H1 (cell line): ENCODE measurements around the gene IL17RA. TPM values are rescaled to one million over a fixed set of nuclear protein-coding genes. Genes with fewer than 3 reads are reported as not detected.

ENCODE experiments used
- CTCF ChIA-PET: fragments of 300-600 bp; sonication (Branson Sonifier 250); formaldehyde crosslinking; loops from one replicate; lab custom pipeline; 2021; ENCODE audit not compliant: partially characterized antibody; lab: Charles Lee
- POLR2A ChIA-PET: fragments of 300-600 bp; sonication (Branson Sonifier 250); formaldehyde crosslinking; loops from one replicate; lab custom pipeline; 2021; ENCODE audit warnings: inconsistent platforms; ENCODE audit not compliant: partially characterized antibody; lab: Charles Lee
- DNase-seq, 2 experiments: peaks; one replicate each; pipeline versions ENCODE4 v3.0.0 to v3.0.0-alpha.2; 2010 to 2022; ENCODE audit warnings: low spot score in 2 of 2, low read depth in 1 of 2, mixed read lengths in 1 of 2
- FAIRE-seq: peaks from 2 replicates; lab custom pipeline; 2011; peaks lifted over from hg19 to GRCh38; lab: Jason Lieb, UNC
- H2AFZ ChIP-seq: 2 replicates; pipeline ENCODE4 v1.8.1; 2012; ENCODE audit warnings: low read length, inconsistent platforms
- H2AK5ac ChIP-seq: 2 replicates; pipeline ENCODE4 v1.6.1; 2013; ENCODE audit warnings: low read depth, low read length
- H2BK120ac ChIP-seq: replicated peaks from 2 replicates; pipeline ENCODE3; 2013; ENCODE audit warnings: low read depth, low read length, inconsistent platforms
- H2BK12ac ChIP-seq: 2 replicates; pipeline ENCODE4 v1.6.1; 2013; ENCODE audit warnings: low read depth, low read length
- H2BK15ac ChIP-seq: 2 replicates; pipeline ENCODE4 v1.6.1; 2013; ENCODE audit warnings: low read length
- H2BK20ac ChIP-seq: 2 replicates; pipeline ENCODE4 v1.6.1; 2013; ENCODE audit warnings: low read length
- H2BK5ac ChIP-seq: 2 replicates; pipeline ENCODE4 v1.6.1; 2013; ENCODE audit warnings: low read depth, low read length
- H3K14ac ChIP-seq: 2 replicates; pipeline ENCODE4 v1.6.1; 2013; ENCODE audit warnings: inconsistent platforms; ENCODE audit not compliant: insufficient read length
- H3K18ac ChIP-seq: 2 replicates; pipeline ENCODE4 v1.6.1; 2013; ENCODE audit warnings: low read length; ENCODE audit errors: extremely low read depth
- H3K23ac ChIP-seq: 2 replicates; pipeline ENCODE4 v1.6.1; 2013; ENCODE audit warnings: inconsistent platforms; ENCODE audit not compliant: insufficient read length
- H3K23me2 ChIP-seq: 2 replicates; pipeline ENCODE4 v1.6.1; 2013; ENCODE audit warnings: low read depth, low read length
- H3K27ac ChIP-seq: 2 replicates; pipeline ENCODE4 v1.6.1; 2011; ENCODE audit warnings: low read depth, low read length, inconsistent platforms
- H3K27me3 ChIP-seq, 4 experiments: replicated peaks in 1 of 4; 1 replicate in 1 of 4; 2 replicates in 3 of 4; pipeline versions ENCODE4 v1.6.1 to v1.8.1; 2011 to 2013; ENCODE audit warnings: low read length in 3 of 4, mild to moderate bottlenecking in 3 of 4, inconsistent platforms in 2 of 4, mixed read lengths in 2 of 4, moderate library complexity in 1 of 4; ENCODE audit not compliant: control insufficient read depth in 3 of 4, insufficient read depth in 3 of 4; ENCODE audit errors: extremely low read depth in 1 of 4
- H3K36me3 ChIP-seq, 4 experiments: 2 replicates each; pipeline versions ENCODE4 v1.6.1 to v1.8.1; 2011 to 2013; ENCODE audit warnings: mild to moderate bottlenecking in 4 of 4, low read length in 3 of 4, moderate library complexity in 2 of 4, control low read depth in 1 of 4, inconsistent platforms in 1 of 4; ENCODE audit not compliant: insufficient read depth in 4 of 4, control insufficient read depth in 2 of 4
- H3K4ac ChIP-seq: replicated peaks from 2 replicates; pipeline ENCODE3; 2013; ENCODE audit warnings: low read length, low read depth, mixed read lengths, inconsistent platforms; ENCODE audit not compliant: insufficient read length
- H3K4me1 ChIP-seq, 4 experiments: replicated peaks in 1 of 4; 1 replicate in 1 of 4; 2 replicates in 3 of 4; pipeline versions ENCODE4 v1.6.1 to v1.8.1; 2011 to 2013; ENCODE audit warnings: low read length in 3 of 4, inconsistent platforms in 2 of 4, mixed read lengths in 1 of 4; ENCODE audit not compliant: insufficient read depth in 4 of 4, control insufficient read depth in 3 of 4
- H3K4me2 ChIP-seq, 2 experiments: 2 replicates each; pipeline versions ENCODE4 v1.6.1 to v1.8.1; 2011 to 2013; ENCODE audit warnings: low read depth in 2 of 2, low read length in 2 of 2, control low read depth in 1 of 2, inconsistent platforms in 1 of 2, mild to moderate bottlenecking in 1 of 2; ENCODE audit not compliant: insufficient read depth in 1 of 2
- H3K4me3 ChIP-seq, 4 experiments: fragments of 200-600, 300-600 bp in 1 of 4; sonication (generic), shearing (Covaris generic), sonication (Bioruptor Twin) in 1 of 4; 2 replicates each; pipeline versions ENCODE4 v1.5.1 to v1.8.1; 2011 to 2016; ENCODE audit warnings: low read length in 4 of 4, low read depth in 3 of 4, control low read depth in 2 of 4, inconsistent platforms in 2 of 4, mild to moderate bottlenecking in 2 of 4, mixed read lengths in 1 of 4, moderate library complexity in 1 of 4; ENCODE audit not compliant: insufficient read depth in 2 of 4; ENCODE audit errors: extremely low read depth in 1 of 4
- H3K56ac ChIP-seq: replicated peaks from 2 replicates; pipeline ENCODE3; 2013; ENCODE audit warnings: low read depth, mild to moderate bottlenecking, mixed read lengths, low read length, inconsistent platforms; ENCODE audit not compliant: insufficient read length
- H3K79me1 ChIP-seq: 2 replicates; pipeline ENCODE4 v1.6.1; 2013; ENCODE audit warnings: low read depth, low read length, control low read depth
- H3K79me2 ChIP-seq, 2 experiments: 2 replicates each; pipeline versions ENCODE4 v1.6.1 to v1.8.1; 2012 to 2013; ENCODE audit warnings: low read length in 2 of 2, mild to moderate bottlenecking in 2 of 2, inconsistent platforms in 1 of 2; ENCODE audit not compliant: insufficient read depth in 2 of 2, control insufficient read depth in 1 of 2
- H3K9ac ChIP-seq, 4 experiments: replicated peaks in 1 of 4; 1 replicate in 1 of 4; 2 replicates in 3 of 4; pipeline versions ENCODE4 v1.6.1 to v1.8.1; 2011 to 2013; ENCODE audit warnings: low read depth in 3 of 4, low read length in 3 of 4, control low read depth in 2 of 4, mild to moderate bottlenecking in 2 of 4, moderate library complexity in 2 of 4, inconsistent platforms in 1 of 4; ENCODE audit errors: extremely low read depth in 1 of 4
- H3K9me3 ChIP-seq, 2 experiments: 2 replicates each; pipeline versions ENCODE4 v1.6.1 to v1.8.1; 2012 to 2013; ENCODE audit warnings: mild to moderate bottlenecking in 2 of 2, moderate library complexity in 2 of 2, control low read depth in 1 of 2, inconsistent platforms in 1 of 2, low read depth in 1 of 2, low read length in 1 of 2, mixed read lengths in 1 of 2; ENCODE audit not compliant: insufficient read depth in 2 of 2
- H4K20me1 ChIP-seq, 2 experiments: replicated peaks in 1 of 2; 2 replicates each; pipeline versions ENCODE3 to v1.8.1; 2011 to 2013; ENCODE audit warnings: inconsistent platforms in 2 of 2, low read length in 2 of 2, mild to moderate bottlenecking in 1 of 2; ENCODE audit not compliant: insufficient read depth in 2 of 2, control insufficient read depth in 1 of 2
- H4K5ac ChIP-seq: 2 replicates; pipeline ENCODE4 v1.6.1; 2013; ENCODE audit warnings: low read length, low read depth, mixed read lengths, inconsistent platforms; ENCODE audit not compliant: insufficient read length
- H4K8ac ChIP-seq: 2 replicates; pipeline ENCODE4 v1.8.0; 2013; ENCODE audit warnings: mild to moderate bottlenecking, moderate library complexity, low read length, inconsistent platforms; ENCODE audit not compliant: insufficient read depth; ENCODE audit errors: extremely low read depth
- H4K91ac ChIP-seq: replicated peaks from 2 replicates; pipeline ENCODE3; 2013; ENCODE audit warnings: low read length, mixed read lengths, inconsistent platforms; ENCODE audit not compliant: insufficient read length
- RBBP5 ChIP-seq: IDR thresholded peaks from 2 replicates; pipeline ENCODE4 v1.7.1; 2012; ENCODE audit warnings: low read depth, mild to moderate bottlenecking, inconsistent platforms, low read length, moderate library complexity, borderline replicate concordance
- WGBS, 2 experiments: shearing (Covaris generic) in 1 of 2; methylation state at CpG; one replicate each; pipeline versions ENCODE4 v1.1.6 to v1.1.7; 2013 to 2015; ENCODE audit warnings: low lambda C conversion rate in 2 of 2, mixed read lengths in 2 of 2, inconsistent platforms in 1 of 2, low coverage in 1 of 2, missing lambda C conversion rate in 1 of 2; ENCODE audit not compliant: insufficient replicate concordance in 2 of 2, insufficient coverage in 1 of 2, insufficient read length in 1 of 2; ENCODE audit errors: extremely low coverage in 1 of 2, missing lambda C conversion rate in 1 of 2; 5-methylcytosine and 5-hydroxymethylcytosine counted together
- polyA plus RNA-seq, 7 experiments: library from polyadenylated mRNA; depleted of rRNA in 3 of 7; stranded (reverse) in 5 of 7; unstranded in 2 of 7; fragments of >200 nt in 5 of 7; fragments of 200-250 nt in 2 of 7; gene quantifications; 1 replicate in 5 of 7; 2 replicates in 1 of 7; 4 replicates in 1 of 7; pipeline versions ENCODE4 v1.2.1 to v1.2.3, GENCODE V29; 2011 to 2013; ENCODE audit warnings: missing spikeins in 2 of 7, mixed read lengths in 2 of 7
- total RNA-seq: library from RNA; stranded (reverse); fragmentation: NEBNext Ultra II Directional; extraction: Animal tissue kit (Norgen Biotek cat#: 25700); gene quantifications from 2 replicates; pipeline ENCODE4 v1.2.1, GENCODE V29; 2021

IL17RA gene
- total and polyA plus RNA-seq, 2 of the 8 experiments (the other 6 are each of a cell fraction or from before 2014, with no cell fraction given) = 5.6 to 9.9 TPM

DNA sequence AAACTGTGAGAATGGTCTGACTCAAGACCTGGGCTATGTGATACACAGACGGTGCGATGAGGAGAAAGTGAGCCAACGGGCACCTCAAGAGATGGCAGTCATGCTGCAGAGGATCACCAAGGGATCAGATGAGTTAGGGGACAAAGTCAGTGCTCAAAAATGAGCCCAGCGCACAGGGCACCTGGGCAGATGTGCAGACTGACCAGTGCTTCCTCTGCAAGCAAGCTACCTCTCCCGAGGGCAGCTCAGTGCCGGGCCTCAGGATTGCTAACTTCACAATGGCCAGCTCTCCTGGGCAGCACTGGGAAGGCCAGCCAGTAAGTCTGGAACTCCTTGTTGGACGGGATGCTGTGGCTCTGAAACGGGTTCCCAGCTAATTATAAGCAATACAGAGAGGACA is 59.0 kb downstream of the IL17RA start:
- Histone ChIP-seq H2BK120ac (no peak overlapping the region), H3K23ac (no peak overlapping the region), H3K18ac (no peak overlapping the region), H3K56ac (no peak overlapping the region), H3K79me2 (peaks cover 4 to 20% of the 10 kb centered on the region in 2 experiments; a peak in 3 of 4 replicates), H3K9me3 (no peaks in the 10 kb centered on the region), H2BK12ac (no peak overlapping the region), H2BK15ac (no peak overlapping the region), H3K14ac (no peak overlapping the region), H4K8ac (no peak overlapping the region; the same call in 1 of the 2 replicates), H2AK5ac (no peak overlapping the region), H2BK5ac (no peak overlapping the region), H3K27ac (no peak overlapping the region), H4K91ac (no peak overlapping the region), H3K4me2 (no peak overlapping the region), H4K20me1 (peaks cover 2 to 18% of the 10 kb centered on the region in 2 experiments), H3K27me3 (no peaks in the 10 kb centered on the region), H4K5ac (no peak overlapping the region), H3K36me3 (peaks cover 7 to 35% (median 28%) of the 10 kb centered on the region in 4 experiments; a peak in 6 of 8 replicates), H3K9ac (no peak overlapping the region), H3K79me1 (peaks cover 8% of the 10 kb centered on the region), H3K4me1 (no peaks in the 10 kb centered on the region), H2BK20ac (no peak overlapping the region), H3K23me2 (no peaks in the 10 kb centered on the region), H2AFZ (no peak overlapping the region), H3K4ac (no peak overlapping the region), H3K4me3 (no peak overlapping the region)
- ChIA-PET CTCF (interaction anchor here (0.6 to 1.3 kb wide), 4 partner anchors 8 to 666 kb away, joined by 3 to 6 read pairs (median 4); no protein-coding TSS in a partner anchor), POLR2A (interaction anchor here (0.6 to 1.0 kb wide), 3 partner anchors 10 to 89 kb away, joined by 3 to 4 read pairs (median 3); no protein-coding TSS in a partner anchor)
- no peak for TF ChIP-seq RBBP5
- 95% methylated on average over 8 of the region's 8 CpGs; no CpG with 5 or more reads in 1 of the 2 experiments for WGBS, 2 experiments
- no peak for FAIRE-seq
- DNase-seq = no peak
